HEK293T (cell line): ENCODE results near the gene DGKE.

ENCODE experiments used
- CTCF ChIA-PET: fragments of 350-600 bp; formaldehyde crosslinking; extraction: SDS; loops from one replicate; lab custom pipeline; 2021; ENCODE audit warnings: antibody characterized with exemption, inconsistent platforms; lab: Yijun Ruan, JAX
- POLR2A ChIA-PET: fragments of 350-600 bp; formaldehyde crosslinking; extraction: SDS; loops from one replicate; lab custom pipeline; 2020; ENCODE audit warnings: antibody characterized with exemption, inconsistent platforms; lab: Yijun Ruan, JAX
- DNase-seq: peaks from one replicate; pipeline ENCODE4 v3.0.0; 2012; ENCODE audit warnings: mixed read lengths; ENCODE audit errors: extremely low spot score
- ARNT ChIP-seq: fragments of 450-650 bp; IDR thresholded peaks from 2 replicates; pipeline ENCODE4 v1.6.1; 2017; ENCODE audit warnings: mild to moderate bottlenecking
- BHLHE40 ChIP-seq: fragments of 450-650 bp; IDR thresholded peaks from 2 replicates; pipeline ENCODE4 v1.6.1; 2016; ENCODE audit warnings: mild to moderate bottlenecking, moderate library complexity, borderline replicate concordance
- CTBP1 ChIP-seq: fragments of 450-650 bp; IDR thresholded peaks from 2 replicates; pipeline ENCODE4 v1.6.1; 2016; ENCODE audit warnings: borderline replicate concordance
- ELF4 ChIP-seq: fragments of 450-650 bp; IDR thresholded peaks from 2 replicates; pipeline ENCODE4 v1.6.1; 2017; ENCODE audit warnings: antibody characterized with exemption
- FOXA1 ChIP-seq: fragments of 450-650 bp; IDR thresholded peaks from 2 replicates; pipeline ENCODE4 v1.6.1; 2016; ENCODE audit warnings: mild to moderate bottlenecking
- FOXK2 ChIP-seq: fragments of 450-650 bp; IDR thresholded peaks from 2 replicates; pipeline ENCODE4 v1.6.1; 2016; ENCODE audit warnings: mild to moderate bottlenecking
- FOXM1 ChIP-seq: fragments of 450-650 bp; IDR thresholded peaks from 2 replicates; pipeline ENCODE4 v1.6.1; 2017; ENCODE audit warnings: mild to moderate bottlenecking, borderline replicate concordance
- HDGF ChIP-seq: fragments of 450-650 bp; IDR thresholded peaks from 2 replicates; pipeline ENCODE4 v1.6.1; 2017; ENCODE audit warnings: antibody characterized with exemption, borderline replicate concordance
- L3MBTL2 ChIP-seq: fragments of 450-650 bp; conservative IDR thresholded peaks from 2 replicates; pipeline ENCODE4 v1.6.1; 2016; ENCODE audit warnings: mild to moderate bottlenecking
- LEF1 ChIP-seq: fragments of 450-650 bp; IDR thresholded peaks from 2 replicates; pipeline ENCODE4 v1.6.1; 2017; ENCODE audit warnings: mild to moderate bottlenecking, borderline replicate concordance
- NFRKB ChIP-seq: fragments of 450-650 bp; IDR thresholded peaks from 2 replicates; pipeline ENCODE4 v1.6.1; 2016; ENCODE audit warnings: mild to moderate bottlenecking, moderate library complexity
- PKNOX1 ChIP-seq: fragments of 450-650 bp; IDR thresholded peaks from 2 replicates; pipeline ENCODE4 v1.6.1; 2016
- SP1 ChIP-seq: fragments of 450-650 bp; IDR thresholded peaks from 2 replicates; pipeline ENCODE4 v1.6.1; 2017
- SUZ12 ChIP-seq: fragments of 450-650 bp; IDR thresholded peaks from 2 replicates; pipeline ENCODE4 v1.6.1; 2016; ENCODE audit warnings: mild to moderate bottlenecking
- TARDBP ChIP-seq: fragments of 450-650 bp; IDR thresholded peaks from 2 replicates; pipeline ENCODE4 v1.6.1; 2016
- ZNF384 ChIP-seq: fragments of 450-650 bp; IDR thresholded peaks from 2 replicates; pipeline ENCODE4 v1.6.1; 2016

DGKE gene

GRCh38 chr17:56880571-56880970 lies 46.6 kb downstream of the DGKE start:
- DNase-seq: no peak
- CTCF ChIA-PET: interaction anchor here (0.5 kb wide), 1 partner anchor 462 kb away, joined by 6 read pairs; no protein-coding TSS in a partner anchor
- POLR2A ChIA-PET: interaction anchor here (1.7 kb wide), 1 partner anchor 33 kb away, joined by 9 read pairs; the partner anchor contains the start of gene TRIM25
- TF ChIP-seq FOXM1: no peak

- POLR2A ChIA-PET: no interaction called here
- CTCF ChIA-PET: no interaction called here
- TF ChIP-seq L3MBTL2: no peak
- TF ChIP-seq FOXK2: no peak
- no peak for TF ChIP-seq SUZ12
- TF ChIP-seq PKNOX1: no peak
- no peak for TF ChIP-seq HDGF
- no peak for TF ChIP-seq ZNF384
- no peak for TF ChIP-seq ELF4
- no peak for TF ChIP-seq LEF1
- TF ChIP-seq TARDBP: no peak
- no peak for TF ChIP-seq CTBP1
- no peak for TF ChIP-seq SP1
- TF ChIP-seq FOXA1: no peak
- TF ChIP-seq FOXM1: no peak
- TF ChIP-seq BHLHE40: no peak
- no peak for TF ChIP-seq NFRKB
- no peak for TF ChIP-seq ARNT
- DNase-seq: no peak
Measured at GRCh38 chr17:56881685-56882295, 47.8 kb downstream of the DGKE start.

GRCh38 chr17:56883616-56884015 lies 49.7 kb downstream of the DGKE start:
- CTCF ChIA-PET: interaction anchor here (0.7 kb wide), 1 partner anchor 97 kb away, joined by 3 read pairs; no protein-coding TSS in a partner anchor
- no peak for TF ChIP-seq ARNT
- TF ChIP-seq L3MBTL2: no peak
- TF ChIP-seq SP1: no peak
- TF ChIP-seq SUZ12: no peak
- no peak for TF ChIP-seq BHLHE40
- TF ChIP-seq PKNOX1: no peak
- no peak for TF ChIP-seq LEF1
- TF ChIP-seq NFRKB: no peak
- TF ChIP-seq FOXK2: no peak
- TF ChIP-seq ZNF384: no peak
- TF ChIP-seq FOXM1: no peak
- TF ChIP-seq FOXA1: no peak
- TF ChIP-seq ELF4: no peak
- no peak for TF ChIP-seq CTBP1
- DNase-seq: no peak
- POLR2A ChIA-PET: interaction anchor here (0.5 kb wide), 1 partner anchor 13 kb away, joined by 4 read pairs; no protein-coding TSS in a partner anchor

- CTCF ChIA-PET: interaction anchor here (0.5 to 0.7 kb wide), 2 partner anchors 57 to 96 kb away, joined by 3 to 7 read pairs; no protein-coding TSS in a partner anchor
- POLR2A ChIA-PET: no interaction called here
- no peak for DNase-seq
Measured at GRCh38 chr17:56884483-56885311, 50.7 kb downstream of the DGKE start.

GRCh38 chr17:56885312-56885657 lies 51.3 kb downstream of the DGKE start:
- ChIA-PET POLR2A (no interaction called here), CTCF (no interaction called here)
- DNase-seq: no peak
- TF ChIP-seq ZNF384 (no peak), L3MBTL2 (no peak), TARDBP (no peak), HDGF (no peak), SP1 (no peak), CTBP1 (no peak), ELF4 (no peak), BHLHE40 (no peak), FOXA1 (no peak), LEF1 (no peak), FOXK2 (no peak), ARNT (no peak)

More at GRCh38 chr17:56884483-56885311, 50.7 kb downstream of the DGKE start:
- TF ChIP-seq LEF1 (no peak), TARDBP (no peak), BHLHE40 (no peak), L3MBTL2 (no peak), CTBP1 (no peak), ELF4 (no peak), PKNOX1 (no peak), ZNF384 (no peak), SUZ12 (no peak), FOXK2 (no peak)

- CTCF ChIA-PET: no interaction called here
- POLR2A ChIA-PET: no interaction called here
Measured at GRCh38 chr17:56886288-56886731, 52.4 kb downstream of the DGKE start.

More at GRCh38 chr17:56886288-56886731, 52.4 kb downstream of the DGKE start:
- DNase-seq: no peak
- TF ChIP-seq L3MBTL2 (no peak), ZNF384 (no peak), NFRKB (no peak), SP1 (no peak), FOXM1 (no peak), PKNOX1 (no peak)
